Measurements from ENCODE around the gene RTRAF. TPM values are rescaled to one million over a fixed set of nuclear protein-coding genes. Genes with fewer than 3 reads are reported as not detected.

Gene RTRAF
- 62.7 and 80.5 TPM in 2 replicates for total RNA-seq

GRCh38 chr14:51989293-51990234 lies at the start of gene RTRAF:
Gene RTRAF (plus strand): TSS chr14:51989546. CDS start chr14:51989640, 94 bp downstream.

Other genes with a start within 250 kb of the RTRAF start
- gene GNG2, start 128.9 kb upstream of the RTRAF start, total RNA-seq: 32.5 and 68.5 TPM in 2 replicates
- gene NID2, start 79.5 kb downstream of the RTRAF start, total RNA-seq: 394 and 648 TPM in 2 replicates

Measured in cardiac atrium fibroblast (primary cell).